A549 treated with DMSO at 1 μM for 4 hours (cell line): ENCODE measurements around the gene KRTAP19-3. TPM values are rescaled to one million over a fixed set of nuclear protein-coding genes. Genes with fewer than 3 reads are reported as not detected.

Experiments
- total RNA-seq: library from RNA; stranded (reverse); fragments of 200-300 nt; extraction: Qiagen RNA extraction; gene quantifications from 5 replicates; pipeline ENCODE4 v1.2.3, GENCODE V29; 2022; ENCODE audit warnings: low read depth

The KRTAP19-3 gene
- total RNA-seq, result not detected in 5 replicates

DNA sequence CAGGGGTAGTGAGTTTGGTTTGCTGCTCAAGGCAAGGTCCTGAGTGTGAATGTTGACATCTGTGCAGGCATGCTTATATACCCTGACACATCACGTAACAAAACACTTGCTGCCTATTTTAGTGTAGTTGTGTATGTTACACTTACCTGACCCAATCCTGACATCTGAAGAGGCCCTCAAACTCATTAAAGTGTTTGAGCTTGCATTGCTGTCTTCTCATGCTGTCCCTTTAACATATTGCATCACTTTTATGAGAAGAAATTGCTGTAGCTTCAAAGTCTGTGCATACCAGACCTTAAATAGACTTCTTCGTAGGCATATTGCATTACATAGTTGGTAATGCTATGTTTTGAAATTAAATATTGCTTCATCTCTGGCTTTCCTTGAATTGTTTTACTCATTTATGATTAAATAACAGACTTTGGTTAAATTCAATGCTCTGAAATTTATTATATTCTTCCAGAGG lies at the start of gene KRTAP19-3:
KRTAP19-3 (minus strand) TSS at position 51 of the 466 bp plus-strand sequence. CDS start 56 bp downstream, outside the sequence.

GRCh38 chr21:30502041-30502440 lies 10.2 kb upstream of the KRTAP19-3 start, which contains the start of gene KRTAP19-5:
Gene KRTAP19-5 (minus strand): TSS chr21:30502141. CDS start chr21:30502090, 51 bp downstream.

GRCh38 chr21:30497065-30497464 lies 5.3 kb upstream of the KRTAP19-3 start, which contains the start of gene KRTAP19-4:
Gene KRTAP19-4 (minus strand): TSS chr21:30497165. CDS start chr21:30497110, 55 bp downstream.

DNA sequence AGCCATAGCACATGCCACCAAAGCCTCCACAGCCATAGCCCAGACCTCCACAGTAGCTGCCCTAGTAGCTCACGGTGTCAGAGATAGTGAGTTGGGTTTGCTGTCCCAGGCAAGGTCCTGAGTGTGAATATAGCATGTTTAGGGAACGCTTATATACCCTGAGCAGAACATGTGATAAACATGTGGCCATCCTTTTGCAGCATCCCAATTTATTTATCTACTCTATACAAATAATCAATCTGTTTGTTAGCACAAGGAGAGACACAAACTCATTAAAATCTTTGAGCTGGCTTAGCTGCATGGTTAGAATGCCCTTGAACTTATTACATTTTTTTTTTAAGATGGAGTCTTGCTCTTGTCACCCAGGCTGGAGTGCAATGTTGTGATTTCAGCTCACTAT lies 4.5 kb downstream of the KRTAP19-3 start, which contains the start of gene KRTAP19-2:
KRTAP19-2 (minus strand) TSS at position 101 of the 400 bp plus-strand sequence; CDS start at position 13, 88 bp downstream.

GRCh38 chr21:30480145-30480544 lies 11.7 kb downstream of the KRTAP19-3 start, which contains the start of gene KRTAP19-1:
Gene KRTAP19-1 (minus strand): TSS chr21:30480367. CDS start chr21:30480317, 50 bp downstream.

Other genes starting within 250 kb of the KRTAP19-3 start
- gene KRTAP24-1, start 209.1 kb downstream of the KRTAP19-3 start, total RNA-seq, result not detected in 5 replicates
- not detected in 5 replicates for gene KRTAP25-1, start 202.5 kb downstream of the KRTAP19-3 start, total RNA-seq
- gene KRTAP26-1, start 171.7 kb downstream of the KRTAP19-3 start, total RNA-seq, result not detected in 5 replicates
- gene KRTAP27-1, start 154.3 kb downstream of the KRTAP19-3 start, total RNA-seq, result not detected in 5 replicates
- not detected in 5 replicates for gene KRTAP23-1, start 143.4 kb downstream of the KRTAP19-3 start, total RNA-seq
- gene KRTAP13-2, start 119.7 kb downstream of the KRTAP19-3 start, total RNA-seq, result not detected in 5 replicates
- not detected in 5 replicates for gene KRTAP13-1, start 96.0 kb downstream of the KRTAP19-3 start, total RNA-seq
- gene KRTAP13-3, start 66.1 kb downstream of the KRTAP19-3 start, total RNA-seq, result not detected in 5 replicates
- not detected in 5 replicates for gene KRTAP13-4, start 61.8 kb downstream of the KRTAP19-3 start, total RNA-seq
- gene KRTAP15-1, start 51.7 kb downstream of the KRTAP19-3 start, total RNA-seq, result not detected in 5 replicates
- not detected in 5 replicates for gene KRTAP19-1, start 11.6 kb downstream of the KRTAP19-3 start, total RNA-seq
- not detected in 5 replicates for gene KRTAP19-2, start 4.6 kb downstream of the KRTAP19-3 start, total RNA-seq
- gene KRTAP19-4, start 5.2 kb upstream of the KRTAP19-3 start, total RNA-seq, result not detected in 5 replicates
- not detected in 5 replicates for gene KRTAP19-5, start 10.1 kb upstream of the KRTAP19-3 start, total RNA-seq
- not detected in 5 replicates for gene KRTAP19-6, start 49.9 kb upstream of the KRTAP19-3 start, total RNA-seq
- gene KRTAP19-7, start 69.3 kb upstream of the KRTAP19-3 start, total RNA-seq, result not detected in 5 replicates
- gene KRTAP22-2, start 98.4 kb upstream of the KRTAP19-3 start, total RNA-seq, result not detected in 5 replicates
- not detected in 5 replicates for gene KRTAP6-3, start 100.4 kb upstream of the KRTAP19-3 start, total RNA-seq
- gene KRTAP6-2, start 106.9 kb upstream of the KRTAP19-3 start, total RNA-seq, result not detected in 5 replicates
- not detected in 5 replicates for gene KRTAP22-1, start 109.1 kb upstream of the KRTAP19-3 start, total RNA-seq
- not detected in 5 replicates for gene KRTAP6-1, start 121.9 kb upstream of the KRTAP19-3 start, total RNA-seq
- gene KRTAP20-1, start 124.4 kb upstream of the KRTAP19-3 start, total RNA-seq, result not detected in 5 replicates
- not detected in 5 replicates for gene KRTAP20-4, start 128.6 kb upstream of the KRTAP19-3 start, total RNA-seq
- gene KRTAP20-2, start 143.2 kb upstream of the KRTAP19-3 start, total RNA-seq, result not detected in 5 replicates
- not detected in 5 replicates for gene KRTAP20-3, start 150.9 kb upstream of the KRTAP19-3 start, total RNA-seq
- gene KRTAP21-3, start 226.8 kb upstream of the KRTAP19-3 start, total RNA-seq, result not detected in 5 replicates